Heart right ventricle (tissue), 16 donors: Measurements from ENCODE around the gene SFSWAP. TPM values are rescaled to one million over a fixed set of nuclear protein-coding genes. Genes with fewer than 3 reads are reported as not detected.
A peak's percentile ranks its signal among the peaks of the same experiment; 100 is the strongest.
"Not testable (repeated sequence)": the region's sequence is repeated elsewhere in the genome, so short reads cannot be mapped to it uniquely, and the experiment has no call there.

Source experiments
- ATAC-seq, 8 donors: fragments of 200-7000 bp; cut with Tn5 transposase; one replicate each; pipeline ENCODE4 v1.9.1; 2020; ENCODE audit warnings: mild to moderate bottlenecking in 8 of 8, moderate library complexity in 8 of 8, moderate number of reproducible peaks in 1 of 8
- DNase-seq, 2 donors: peaks; one replicate each; pipeline ENCODE4 v3.0.0-alpha.2; 2020
- H3K27ac ChIP-seq, 10 donors: fragments of 200-600 bp; sonication (generic) in 2 of 10; one replicate each; pipeline versions ENCODE4 v1.5.0 to v1.8.0; 2020 to 2022; ENCODE audit warnings: mild to moderate bottlenecking in 3 of 10
- H3K27me3 ChIP-seq, 7 donors: fragments of 200-600 bp; one replicate each; pipeline ENCODE4 v1.8.0; 2021 to 2022; ENCODE audit warnings: mild to moderate bottlenecking in 2 of 7
- H3K36me3 ChIP-seq, 9 donors: fragments of 200-600 bp; sonication (generic) in 1 of 9; one replicate each; pipeline versions ENCODE4 v1.5.0 to v1.8.0; 2020 to 2022; ENCODE audit warnings: mild to moderate bottlenecking in 2 of 9
- H3K4me1 ChIP-seq, 9 donors: fragments of 200-600 bp; sonication (generic) in 1 of 9; one replicate each; pipeline versions ENCODE4 v1.5.0 to v1.8.0; 2020 to 2022; ENCODE audit warnings: mild to moderate bottlenecking in 4 of 9
- H3K4me3 ChIP-seq, 10 donors: fragments of 200-600 bp; sonication (generic) in 2 of 10; one replicate each; pipeline versions ENCODE4 v1.5.0 to v1.8.0; 2020 to 2022; ENCODE audit warnings: mild to moderate bottlenecking in 7 of 10, moderate library complexity in 2 of 10
- H3K9me3 ChIP-seq, 11 donors: fragments of 200-600 bp in 10 of 11; sonication (generic) in 2 of 11; one replicate each; pipeline versions ENCODE4 v1.5.0 to v1.8.0; 2013 to 2022; ENCODE audit warnings: mild to moderate bottlenecking in 2 of 11, control low read depth in 1 of 11, moderate library complexity in 1 of 11
- CTCF ChIP-seq, 9 donors: fragments of 200-600 bp; sonication (generic) in 2 of 9; IDR thresholded peaks; one replicate each; pipeline versions ENCODE4 v1.5.0 to v1.8.0; 2021 to 2022; ENCODE audit warnings: antibody characterized with exemption in 9 of 9, mild to moderate bottlenecking in 5 of 9, moderate library complexity in 1 of 9
- WGBS, 2 donors: extraction: QIAGEN DNeasy Blood & Tissue Kit; methylation state at CpG; one replicate each; pipeline ENCODE4 v1.1.7; 2013; ENCODE audit warnings: inconsistent platforms in 1 of 2; 5-methylcytosine and 5-hydroxymethylcytosine counted together
- intact Hi-C, 10 donors: fragments of 100-400 bp; cut with DNase I; formaldehyde crosslinking; loops; one replicate each; pipeline versions ENCODE4 v1.11.1 to v1.14.2; 2022
- polyA plus RNA-seq, 2 donors: library from polyadenylated mRNA; stranded (reverse); fragments of 200-250 nt; gene quantifications; one replicate each; pipeline ENCODE4 v1.2.3, GENCODE V29; 2013
- total RNA-seq, 10 donors: library from RNA; stranded (reverse); fragmentation: NEBNext Ultra II Directional in 3 of 10; extraction: Animal tissue kit (Norgen Biotek cat#: 25700) in 3 of 10; gene quantifications; one replicate each; pipeline versions ENCODE4 v1.2.1 to v1.2.4, GENCODE V29; 2021 to 2023
- donor health status: Arrhythmogenic right ventricular cardiomyopathy.
- donor health status: ischemic (EF 13 %, LVEDD 7.1; RV severe dilation, severe dysfunction).
- donor health status: healthy with polysubstance abuse.
- donor health status: DM: no; HTN: yes; CAD: no.
- donor health status: DM: no; HTN: no; CAD: no.
- donor health status: ischemic (EF 25% LVEDD 6.9; RV normal size, moderate dysfunction).
- donor health status: ischemic (EF 25% LVEDD 5.7; RV mildly dilated, moderate dysfunction).
- donor health status: healthy.
- donor health status: DM: yes; HTN: yes; CAD: no.
- donor health status: Ischemic cardiomyopathy.
- donor health status: ischemic (EF 35%, LVEDD 5.7; RV mildly dilated, moderate dysfunction).
- donor health status: nonischemic (EF 11% LVEDD 7.7; RV severe dilation, severe dysfunction).
- donor health status: DM: yes; HTN: yes; CAD: no.
- donor health status: PGD.
- donor health status: ischemic (EF 29% LVEDD 5.4; RV normal size, mild dysfunction).
- donor health status: nonischemic (EF 23%, LVEDD 6.1; RV moderate dilation, normal function).

Gene SFSWAP
- total and polyA plus RNA-seq, 12 donors: 14.5 to 34.1 (median 19.6) TPM

DNA sequence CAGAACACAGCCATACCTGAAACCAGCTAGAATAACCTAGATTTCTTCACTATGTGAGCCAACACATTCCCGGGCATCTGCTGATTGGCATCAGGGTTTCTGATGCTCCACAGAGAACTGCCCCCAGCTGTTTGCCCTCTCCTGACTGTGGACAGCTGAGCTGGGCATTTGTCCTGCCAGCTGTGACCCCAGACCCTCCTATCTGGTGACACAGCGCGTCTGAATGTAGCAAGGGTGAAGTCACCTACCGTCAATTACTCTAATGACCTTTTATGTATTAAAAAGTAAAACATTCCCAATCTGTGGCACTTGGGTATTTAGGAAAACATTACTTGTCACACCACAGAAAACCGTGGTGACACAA, 29.7 kb upstream of the SFSWAP start:
- 79 to 80% methylated on average over 5 of the region's 5 CpGs for WGBS, 2 donors
- TF ChIP-seq CTCF (IDR thresholded peaks at IDR 0.05): no peak
- no peak for DNase-seq
- H3K4me1 ChIP-seq: no peaks in the 10 kb centered on the region
- H3K36me3 ChIP-seq: no peaks in the 10 kb centered on the region
- no peak for ATAC-seq
- intact Hi-C loops: no loop called here
- H3K27me3 ChIP-seq: peaks cover 4 to 27% (median 9%) of the 10 kb centered on the region in 7 donors
- no peak overlapping the region for H3K4me3 ChIP-seq
- no peaks in the 10 kb centered on the region for H3K9me3 ChIP-seq
- no peak overlapping the region for H3K27ac ChIP-seq

- H3K9me3 ChIP-seq, DNase-seq, intact Hi-C loops, H3K36me3 ChIP-seq, H3K4me1 ChIP-seq, H3K27ac ChIP-seq, H3K4me3 ChIP-seq: not testable (repeated sequence)
- peak in 6 of 8 donors; percentile 39 to 98 (median 89) for ATAC-seq
- WGBS, 2 donors: 39 to 49% methylated on average over 22 to 25 of the region's 25 CpGs
- H3K27me3 ChIP-seq: peaks cover 4 to 27% (median 9%) of the 10 kb centered on the region in 7 donors
Observed at GRCh38 chr12:131681746-131682509, 29.0 kb upstream of the SFSWAP start.

DNA sequence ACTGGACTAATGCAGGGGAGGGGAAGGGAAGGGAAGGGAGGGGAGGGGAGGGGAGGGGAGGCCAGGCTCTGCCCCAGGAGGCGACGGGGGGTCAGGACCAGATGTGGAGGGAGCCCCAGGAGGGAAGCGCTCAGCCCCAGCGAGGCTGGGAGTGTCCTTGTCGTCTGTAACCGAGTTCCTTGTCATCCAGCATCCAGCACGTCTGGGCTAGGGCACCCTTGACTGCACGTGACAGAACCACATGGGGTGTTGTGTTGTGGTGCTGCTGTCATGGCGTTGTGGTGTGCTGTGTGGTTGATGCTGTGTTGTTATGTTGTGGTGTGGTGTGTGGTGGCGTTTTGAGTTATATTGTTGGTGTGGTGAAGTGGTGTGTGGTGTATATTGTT, 28.4 kb upstream of the SFSWAP start:
- Histone ChIP-seq H3K27ac (no peak overlapping the region), H3K27me3 (peaks cover 4 to 27% (median 8%) of the 10 kb centered on the region in 7 donors), H3K9me3 (no peaks in the 10 kb centered on the region), H3K4me1 (no peaks in the 10 kb centered on the region), H3K36me3 (no peaks in the 10 kb centered on the region), H3K4me3 (no peak overlapping the region)
- ATAC-seq: peak in 1 of 8 donors; percentile 14
- no peak for TF ChIP-seq CTCF (IDR thresholded peaks at IDR 0.05)
- WGBS, 2 donors: 30 to 38% methylated on average over 10 of the region's 10 CpGs
- intact Hi-C loops: no loop called here
- no peak for DNase-seq

- DNase-seq (no peak), ATAC-seq (no peak)
- intact Hi-C loops: no loop called here
- no peaks in the 10 kb centered on the region for H3K9me3 ChIP-seq
- H3K27ac ChIP-seq: no peak overlapping the region
- H3K4me1 ChIP-seq: no peaks in the 10 kb centered on the region
- WGBS, 2 donors: 79 to 85% methylated on average over 17 of the region's 17 CpGs
- peaks cover 4 to 23% (median 8%) of the 10 kb centered on the region in 7 donors for H3K27me3 ChIP-seq
- H3K36me3 ChIP-seq: no peaks in the 10 kb centered on the region
- no peak overlapping the region for H3K4me3 ChIP-seq
- no peak for TF ChIP-seq CTCF (IDR thresholded peaks at IDR 0.05)
Observed at GRCh38 chr12:131683266-131684014, 27.4 kb upstream of the SFSWAP start.
